Panc1 (cell line): ENCODE data around the gene RIPOR2.

Source experiments
- CTCF ChIP-seq: fragments of 450-650 bp; IDR thresholded peaks from 2 replicates; pipeline ENCODE4 v1.5.1; 2017; ENCODE audit warnings: mild to moderate bottlenecking
- TCF7L2 ChIP-seq: IDR thresholded peaks from 2 replicates; pipeline ENCODE4 v1.6.1; 2011; ENCODE audit warnings: mild to moderate bottlenecking, low read depth, low read length, inconsistent platforms

- TF ChIP-seq CTCF (peak; percentile 74), TCF7L2 (no peak)
These were observed 1.8 kb downstream of the RIPOR2 start for GRCh38 chr6:24933868-24934401.
